B cell (primary cell): ENCODE results near the gene RPS18. TPM values are rescaled to one million over a fixed set of nuclear protein-coding genes. Genes with fewer than 3 reads are reported as not detected.

ENCODE experiments used
- ATAC-seq: fragments of 200-7000 bp; cut with Tn5 transposase; one replicate; pipeline ENCODE4 v1.10.0; 2021; ENCODE audit warnings: low read depth, mild to moderate bottlenecking, moderate number of reproducible peaks, moderate library complexity
- CTCF ChIA-PET: fragments of 350-600 bp; sonication (Branson Sonifier 250); formaldehyde crosslinking; loops from one replicate; lab custom pipeline; 2021; ENCODE audit warnings: antibody characterized with exemption, inconsistent platforms; lab: Charles Lee
- POLR2A ChIA-PET: fragments of 350-600 bp; sonication (Branson Sonifier 250); formaldehyde crosslinking; loops from one replicate; lab custom pipeline; 2021; ENCODE audit warnings: antibody characterized with exemption; lab: Charles Lee
- DNase-seq: peaks from one replicate; pipeline ENCODE4 v3.0.0; 2013
- H2AFZ ChIP-seq: 2 replicates; pipeline ENCODE4 v1.6.1; 2012; ENCODE audit warnings: mild to moderate bottlenecking, low read depth, low read length; ENCODE audit not compliant: insufficient read depth, poor library complexity, severe bottlenecking
- H3K27ac ChIP-seq, 2 donors: 1 replicate in 1 of 2; 2 replicates in 1 of 2; pipeline ENCODE4 v1.5.1; 2012 to 2013; ENCODE audit warnings: low read length in 2 of 2, mild to moderate bottlenecking in 2 of 2, moderate library complexity in 1 of 2
- H3K27me3 ChIP-seq, 4 experiments: fragments of 200-600 bp in 1 of 4; sonication (generic) in 1 of 4; replicated peaks in 1 of 4; 1 replicate in 2 of 4; 2 replicates in 2 of 4; pipeline versions ENCODE4 v1.6.1 to v1.7.0; 2013 to 2016; ENCODE audit warnings: low read length in 3 of 4, mild to moderate bottlenecking in 2 of 4, mixed read lengths in 1 of 4, moderate library complexity in 1 of 4; ENCODE audit not compliant: insufficient read depth in 4 of 4, control insufficient read depth in 3 of 4; ENCODE audit errors: control extremely low read depth in 1 of 4
- H3K36me3 ChIP-seq, 2 experiments: replicated peaks in 1 of 2; 1 replicate in 1 of 2; 2 replicates in 1 of 2; pipeline versions ENCODE4 v1.6.1 to v1.7.1; 2013; ENCODE audit warnings: low read length in 1 of 2; ENCODE audit not compliant: insufficient read depth in 2 of 2, control insufficient read depth in 1 of 2; ENCODE audit errors: control extremely low read depth in 1 of 2, extremely low read depth in 1 of 2
- H3K4me1 ChIP-seq, 2 donors: fragments of 200-600 bp in 1 of 2; sonication (generic) in 1 of 2; 1 replicate in 1 of 2; 2 replicates in 1 of 2; pipeline versions ENCODE4 v1.5.1 to v1.6.1; 2013 to 2017; ENCODE audit warnings: low read length in 2 of 2; ENCODE audit not compliant: control insufficient read depth in 2 of 2, insufficient read depth in 2 of 2
- H3K4me2 ChIP-seq: replicated peaks from 2 replicates; pipeline ENCODE3; 2012; ENCODE audit warnings: mild to moderate bottlenecking, low read depth, low read length; ENCODE audit not compliant: poor library complexity, severe bottlenecking
- H3K4me3 ChIP-seq, 5 experiments: fragments of 200-600 bp in 1 of 5; sonication (generic) in 1 of 5; 1 replicate in 3 of 5; 2 replicates in 2 of 5; pipeline versions ENCODE4 v1.5.1 to v1.7.0; 2011 to 2016; ENCODE audit warnings: low read length in 4 of 5, mild to moderate bottlenecking in 4 of 5, low read depth in 2 of 5, control low read depth in 1 of 5, moderate library complexity in 1 of 5; ENCODE audit not compliant: insufficient read depth in 1 of 5; ENCODE audit errors: control extremely low read depth in 1 of 5, extremely low read depth in 1 of 5
- H3K79me2 ChIP-seq: fragments of 200-600 bp; sonication (generic); one replicate; pipeline ENCODE4 v1.6.0; 2016; ENCODE audit warnings: low read length; ENCODE audit not compliant: control insufficient read depth, insufficient read depth
- H3K9ac ChIP-seq: fragments of 200-600 bp; sonication (generic); 2 replicates; pipeline ENCODE4 v1.6.1; 2017; ENCODE audit warnings: mild to moderate bottlenecking, low read length, moderate library complexity
- H3K9me3 ChIP-seq, 3 donors: one replicate each; pipeline versions ENCODE4 v1.6.1 to v1.7.1; 2013; ENCODE audit warnings: low read length in 2 of 3; ENCODE audit not compliant: control insufficient read depth in 2 of 3, insufficient read depth in 1 of 3; ENCODE audit errors: control extremely low read depth in 1 of 3
- H4K20me1 ChIP-seq: 2 replicates; pipeline ENCODE4 v1.6.0; 2012; ENCODE audit warnings: mild to moderate bottlenecking, low read length; ENCODE audit not compliant: insufficient read depth, control insufficient read depth, poor library complexity, severe bottlenecking
- H3K27ac Mint-ChIP-seq: one replicate; pipeline ENCODE4 v1.8.0; 2021; ENCODE audit warnings: mixed read lengths
- H3K27me3 Mint-ChIP-seq: one replicate; pipeline ENCODE4 v1.8.0; 2021; ENCODE audit warnings: mixed read lengths
- H3K4me1 Mint-ChIP-seq: one replicate; pipeline ENCODE4 v1.8.0; 2021; ENCODE audit warnings: mixed read lengths
- H3K4me3 Mint-ChIP-seq: one replicate; pipeline ENCODE4 v1.8.0; 2021; ENCODE audit warnings: mixed read lengths
- H3K9me3 Mint-ChIP-seq: one replicate; pipeline ENCODE4 v1.8.0; 2022; ENCODE audit warnings: mixed read lengths; ENCODE audit not compliant: insufficient read depth
- CTCF ChIP-seq: fragments of 200-600 bp; IDR thresholded peaks from one replicate; pipeline ENCODE4 v1.8.0; 2022; ENCODE audit warnings: antibody characterized with exemption, mild to moderate bottlenecking
- EZH2 ChIP-seq: IDR thresholded peaks from 2 replicates; pipeline ENCODE4 v1.6.1; 2012; ENCODE audit warnings: borderline replicate concordance, low read depth, mild to moderate bottlenecking, moderate library complexity, low read length; ENCODE audit not compliant: insufficient read depth, poor library complexity, severe bottlenecking
- WGBS: methylation state at CpG from one replicate; pipeline ENCODE4 v1.1.5; 2013; ENCODE audit warnings: missing lambda C conversion rate; ENCODE audit not compliant: insufficient coverage; 5-methylcytosine and 5-hydroxymethylcytosine counted together
- intact Hi-C: fragments of 100-400 bp; cut with micrococcal nuclease; formaldehyde crosslinking; loops from one replicate; pipeline ENCODE4 v1.10.0; 2022
- polyA plus RNA-seq: library from polyadenylated mRNA; depleted of rRNA; stranded (reverse); fragments of >200 nt; gene quantifications from 2 replicates; pipeline ENCODE4 v1.2.3, GENCODE V29; 2012
- total RNA-seq, 2 donors: library from RNA; stranded (reverse); fragments of 120-200 nt in 1 of 2; gene quantifications; 1 replicate in 1 of 2; 2 replicates in 1 of 2; pipeline versions ENCODE4 v1.2.3 to v1.2.4, GENCODE V29; 2013 to 2022

Gene RPS18
- total and polyA plus RNA-seq, 2 donors (not counting 1 experiment from before 2014, with no cell fraction given): 3,830 to 5,829 TPM

- H3K9me3 ChIP-seq: no peaks in the 10 kb centered on the region
Observed at GRCh38 chr6:33264015-33264414, 7.9 kb upstream of the RPS18 start.

More at GRCh38 chr6:33264015-33264414, 7.9 kb upstream of the RPS18 start:
- ChIA-PET POLR2A (no interaction called here), CTCF (interaction anchor here (0.6 to 1.2 kb wide), 3 partner anchors 9 to 137 kb away, joined by 3 to 5 read pairs (median 4); no protein-coding TSS in a partner anchor)
- TF ChIP-seq CTCF: no peak
- no peak for TF ChIP-seq EZH2
- no peak for DNase-seq
- Histone ChIP-seq H3K36me3 (peaks cover 35 to 81% of the 10 kb centered on the region in 2 experiments), H3K79me2 (peaks cover 14% of the 10 kb centered on the region), H4K20me1 (no peaks in the 10 kb centered on the region), H3K4me1 (no peaks in the 10 kb centered on the region), H3K4me3 (no peak overlapping the region), H3K4me2 (no peak overlapping the region), H3K9ac (no peak overlapping the region), H3K27ac (no peak overlapping the region), H3K27me3 (no peaks in the 10 kb centered on the region), H2AFZ (no peak overlapping the region)
- Mint-ChIP-seq H3K4me3 (no peak overlapping the region), H3K9me3 (no peaks in the 10 kb centered on the region), H3K4me1 (no peaks in the 10 kb centered on the region), H3K27ac (no peak overlapping the region), H3K27me3 (no peaks in the 10 kb centered on the region)
- no peak for ATAC-seq
- WGBS: 100% methylated on average over 2 of the region's 7 CpGs
- intact Hi-C loops: no loop called here
